Pericardium fibroblast (primary cell): ENCODE measurements around the gene MOB3A. TPM values are rescaled to one million over a fixed set of nuclear protein-coding genes. Genes with fewer than 3 reads are reported as not detected.

Experiments used
- total RNA-seq: library from RNA; depleted of rRNA; stranded (reverse); fragments of >200 nt; gene quantifications from 2 replicates; pipeline ENCODE4 v1.2.3, GENCODE V29; 2015

Gene MOB3A
- total RNA-seq, result 26.6 and 36.9 TPM in 2 replicates

DNA sequence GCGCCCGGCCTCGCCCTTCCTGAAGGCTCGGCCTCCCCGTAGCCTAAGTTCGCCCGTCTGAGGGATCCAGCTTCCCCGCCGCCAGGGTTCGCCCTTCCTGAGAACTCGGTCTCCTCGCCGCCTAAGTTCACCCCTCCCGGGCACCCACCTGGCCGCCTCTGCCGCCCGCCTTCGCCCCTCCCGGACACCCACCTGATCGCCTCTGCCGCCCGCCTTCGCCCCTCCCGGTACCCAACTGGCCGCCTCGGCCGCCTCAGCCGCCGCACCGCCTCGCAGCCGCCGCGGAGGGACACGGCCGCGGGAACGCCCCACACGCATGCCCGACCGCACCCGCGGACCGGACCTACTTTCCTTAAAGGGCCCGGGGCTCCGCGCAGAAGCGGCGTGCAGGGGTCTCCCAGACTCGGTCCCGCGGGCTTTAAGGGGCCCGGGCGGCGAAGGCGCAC lies at the start of gene MOB3A:
Gene MOB3A (minus strand): TSS at position 293 of the 446 bp plus-strand sequence. CDS start 17,766 bp downstream, outside the sequence.

DNA sequence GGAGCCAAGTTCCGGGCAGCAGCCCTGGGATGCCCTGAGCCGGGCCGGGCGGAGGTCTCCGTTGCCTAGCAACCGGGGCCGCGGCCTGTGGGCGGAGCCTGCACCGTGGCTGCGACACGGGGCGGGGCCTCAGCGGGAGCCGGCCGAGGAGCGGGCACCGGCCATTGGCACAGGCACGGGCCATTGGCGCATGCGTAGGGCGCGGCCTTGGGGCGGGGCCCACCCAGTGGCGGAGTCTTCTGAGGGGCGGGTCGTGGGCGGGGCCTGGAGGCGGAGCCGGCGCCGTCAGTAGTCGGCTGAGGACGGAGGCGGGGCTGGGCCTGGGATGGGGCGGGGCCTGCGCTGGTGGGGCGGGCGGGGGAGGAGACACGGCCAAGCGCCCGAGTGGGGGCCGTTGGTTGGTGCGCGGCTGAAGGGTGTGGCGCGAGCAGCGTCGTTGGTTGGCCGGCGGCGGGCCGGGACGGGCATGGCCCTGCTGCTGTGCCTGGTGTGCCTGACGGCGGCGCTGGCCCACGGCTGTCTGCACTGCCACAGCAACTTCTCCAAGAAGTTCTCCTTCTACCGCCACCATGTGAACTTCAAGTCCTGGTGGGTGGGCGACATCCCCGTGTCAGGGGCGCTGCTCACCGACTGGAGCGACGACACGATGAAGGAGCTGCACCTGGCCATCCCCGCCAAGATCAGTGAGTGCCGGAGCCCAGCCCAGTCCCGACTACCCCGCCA lies 515 bp upstream of the MOB3A start, which contains the start of gene IZUMO4:
Gene IZUMO4 (plus strand): TSS at position 436 of the 723 bp plus-strand sequence. CDS start 31 bp downstream, at position 467.

DNA sequence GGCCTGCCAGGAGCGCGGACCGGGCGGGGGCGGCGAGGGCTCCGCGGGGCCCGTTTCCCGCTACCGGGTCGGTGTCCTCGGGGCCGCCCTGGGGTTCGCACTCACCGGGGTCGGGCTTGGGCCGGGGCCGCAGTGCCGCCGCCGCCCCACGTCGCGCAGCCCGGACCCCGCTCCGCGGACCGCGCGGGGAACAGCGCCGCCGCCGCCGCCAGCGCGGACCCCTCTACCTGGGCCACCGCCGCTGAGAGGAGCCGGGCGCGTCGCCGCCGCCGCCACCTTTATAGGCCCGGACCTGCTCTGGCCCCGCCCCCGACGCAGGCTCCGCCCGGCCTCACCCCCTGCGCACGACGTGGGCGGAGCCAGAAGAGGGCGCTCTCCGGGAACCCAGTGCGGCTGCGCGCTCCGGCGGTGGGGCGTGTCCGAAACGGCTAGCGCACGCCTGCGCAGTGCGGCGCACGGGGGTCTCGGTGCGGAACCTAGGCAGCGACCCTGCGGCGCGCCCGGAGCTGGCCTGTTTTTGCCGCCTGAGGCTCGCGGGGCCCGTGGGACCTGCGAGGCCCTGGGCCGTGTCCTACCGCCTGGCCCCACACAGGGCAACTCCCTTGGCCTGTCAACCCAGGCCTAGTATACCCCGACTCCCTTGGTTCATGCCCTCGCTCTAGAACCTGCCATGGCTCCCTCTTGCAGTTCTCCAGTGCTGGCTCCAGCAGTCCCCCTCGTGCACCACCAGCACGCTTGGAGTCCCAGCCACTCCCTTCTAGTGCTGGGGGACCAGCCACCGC lies 44.9 kb downstream of the MOB3A start, which contains the start of gene MKNK2:
Gene MKNK2 (minus strand): TSS at position 254 of the 782 bp plus-strand sequence. CDS start 393 bp downstream, outside the sequence.

Other genes starting within 250 kb of the MOB3A start
- 5.5 and 8.8 TPM in 2 replicates for gene REXO1, start 247.8 kb downstream of the MOB3A start, total RNA-seq
- 7.6 and 22.5 TPM in 2 replicates for gene KLF16, start 232.7 kb downstream of the MOB3A start, total RNA-seq
- 122 and 178 TPM in 2 replicates for gene ABHD17A, start 210.8 kb downstream of the MOB3A start, total RNA-seq
- 3.2 and 5.4 TPM in 2 replicates for gene ADAT3, start 190.9 kb downstream of the MOB3A start, total RNA-seq
- 102 and 104 TPM in 2 replicates for gene SCAMP4, start 190.9 kb downstream of the MOB3A start, total RNA-seq
- 57.0 and 59.2 TPM in 2 replicates for gene CSNK1G2, start 155.2 kb downstream of the MOB3A start, total RNA-seq
- gene BTBD2, start 80.6 kb downstream of the MOB3A start, total RNA-seq, result 94.8 and 143 TPM in 2 replicates
- gene MKNK2, start 45.1 kb downstream of the MOB3A start, total RNA-seq, result 96.9 and 116 TPM in 2 replicates
- 0.82 and 1.3 TPM in 2 replicates for gene IZUMO4, start 589 bp upstream of the MOB3A start, total RNA-seq
- 88.9 and 107 TPM in 2 replicates for gene AP3D1, start 55.2 kb upstream of the MOB3A start, total RNA-seq
- gene DOT1L, start 67.6 kb upstream of the MOB3A start, total RNA-seq, result 10.1 and 13.9 TPM in 2 replicates
- gene PLEKHJ1, start 140.0 kb upstream of the MOB3A start, total RNA-seq, result 58.4 and 81.5 TPM in 2 replicates
- gene SF3A2, start 140.5 kb upstream of the MOB3A start, total RNA-seq, result 34.6 and 36.6 TPM in 2 replicates
- 1.8 and 3.7 TPM in 2 replicates for gene AMH, start 153.0 kb upstream of the MOB3A start, total RNA-seq
- 1.5 TPM in 1 of 2 replicates, not detected in the other for gene JSRP1, start 160.1 kb upstream of the MOB3A start, total RNA-seq
- 0.09 TPM in 1 of 2 replicates, not detected in the other for gene PEAK3, start 185.8 kb upstream of the MOB3A start, total RNA-seq
- gene LINGO3, start 211.8 kb upstream of the MOB3A start, total RNA-seq, result not detected in 2 replicates
- gene LSM7, start 232.3 kb upstream of the MOB3A start, total RNA-seq, result 203 and 211 TPM in 2 replicates
- gene SPPL2B, start 232.4 kb upstream of the MOB3A start, total RNA-seq, result 39.2 and 39.3 TPM in 2 replicates